Kidney epithelial cell (primary cell): ENCODE measurements around the gene STEEP1. TPM values are rescaled to one million over a fixed set of nuclear protein-coding genes. Genes with fewer than 3 reads are reported as not detected.

Experiments used
- DNase-seq: peaks from one replicate; pipeline ENCODE4 v3.0.0-alpha.2; 2010; ENCODE audit warnings: low read depth
- H3K27me3 ChIP-seq: 2 replicates; pipeline ENCODE4 v1.6.0; 2011; ENCODE audit warnings: low read length; ENCODE audit not compliant: control insufficient read depth, insufficient read depth
- H3K36me3 ChIP-seq: 2 replicates; pipeline ENCODE4 v1.5.1; 2011; ENCODE audit warnings: low read length; ENCODE audit not compliant: control insufficient read depth, insufficient read depth
- H3K4me3 ChIP-seq: 2 replicates; pipeline ENCODE4 v1.5.1; 2011; ENCODE audit warnings: low read depth, mild to moderate bottlenecking, control low read depth, low read length
- total RNA-seq: library from RNA; depleted of rRNA; stranded (reverse); fragments of >200 nt; gene quantifications from 2 replicates; pipeline ENCODE4 v1.2.3, GENCODE V29; 2015
- TF ChIP-seq, protein P1 (sequence below): IDR thresholded peaks from 2 replicates; pipeline ENCODE4 v1.5.1; 2011; ENCODE audit warnings: mild to moderate bottlenecking, moderate library complexity, low read length, control low read depth, inconsistent platforms; ENCODE audit not compliant: insufficient read depth, poor library complexity, severe bottlenecking

Gene STEEP1
- 14.5 and 27.4 TPM in 2 replicates for total RNA-seq

GRCh38 chrX:119565107-119565663 is at the start of gene STEEP1:
Gene STEEP1 (minus strand): TSS chrX:119565409. CDS start chrX:119565355, 54 bp downstream.
- DNase-seq, result peak; percentile 70
- no peaks in the 10 kb centered on the region for H3K27me3 ChIP-seq
- no peaks in the 10 kb centered on the region for H3K36me3 ChIP-seq
- peak within 1 kb of the TSS; percentile 58 for H3K4me3 ChIP-seq
- TF ChIP-seq, protein P1, sequence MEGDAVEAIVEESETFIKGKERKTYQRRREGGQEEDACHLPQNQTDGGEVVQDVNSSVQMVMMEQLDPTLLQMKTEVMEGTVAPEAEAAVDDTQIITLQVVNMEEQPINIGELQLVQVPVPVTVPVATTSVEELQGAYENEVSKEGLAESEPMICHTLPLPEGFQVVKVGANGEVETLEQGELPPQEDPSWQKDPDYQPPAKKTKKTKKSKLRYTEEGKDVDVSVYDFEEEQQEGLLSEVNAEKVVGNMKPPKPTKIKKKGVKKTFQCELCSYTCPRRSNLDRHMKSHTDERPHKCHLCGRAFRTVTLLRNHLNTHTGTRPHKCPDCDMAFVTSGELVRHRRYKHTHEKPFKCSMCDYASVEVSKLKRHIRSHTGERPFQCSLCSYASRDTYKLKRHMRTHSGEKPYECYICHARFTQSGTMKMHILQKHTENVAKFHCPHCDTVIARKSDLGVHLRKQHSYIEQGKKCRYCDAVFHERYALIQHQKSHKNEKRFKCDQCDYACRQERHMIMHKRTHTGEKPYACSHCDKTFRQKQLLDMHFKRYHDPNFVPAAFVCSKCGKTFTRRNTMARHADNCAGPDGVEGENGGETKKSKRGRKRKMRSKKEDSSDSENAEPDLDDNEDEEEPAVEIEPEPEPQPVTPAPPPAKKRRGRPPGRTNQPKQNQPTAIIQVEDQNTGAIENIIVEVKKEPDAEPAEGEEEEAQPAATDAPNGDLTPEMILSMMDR, result no peak

DNA sequence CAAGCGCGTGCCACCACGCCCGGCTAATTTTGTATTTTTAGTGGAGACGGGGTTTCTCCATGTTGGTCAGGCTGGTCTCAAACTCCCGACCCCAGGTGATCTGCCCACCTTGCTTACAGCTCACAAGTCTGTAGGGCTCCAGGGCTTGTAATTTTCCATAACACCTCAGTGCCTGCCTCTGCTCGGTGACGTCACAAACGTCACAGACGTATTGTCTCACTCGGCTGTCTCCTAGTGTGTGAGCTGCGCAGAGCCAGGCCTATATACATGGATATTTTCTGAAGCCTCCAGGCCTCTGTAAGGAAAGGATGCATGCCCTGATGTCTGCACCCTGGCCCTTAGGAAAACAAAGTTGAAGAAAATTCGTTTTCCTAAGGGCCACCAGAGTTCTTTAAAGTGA is 49.6 kb upstream of the STEEP1 start:
- no peak for DNase-seq
- Histone ChIP-seq H3K27me3 (no peaks in the 10 kb centered on the region), H3K36me3 (no peaks in the 10 kb centered on the region), H3K4me3 (no peak overlapping the region)
- TF ChIP-seq, protein P1, result no peak

DNA sequence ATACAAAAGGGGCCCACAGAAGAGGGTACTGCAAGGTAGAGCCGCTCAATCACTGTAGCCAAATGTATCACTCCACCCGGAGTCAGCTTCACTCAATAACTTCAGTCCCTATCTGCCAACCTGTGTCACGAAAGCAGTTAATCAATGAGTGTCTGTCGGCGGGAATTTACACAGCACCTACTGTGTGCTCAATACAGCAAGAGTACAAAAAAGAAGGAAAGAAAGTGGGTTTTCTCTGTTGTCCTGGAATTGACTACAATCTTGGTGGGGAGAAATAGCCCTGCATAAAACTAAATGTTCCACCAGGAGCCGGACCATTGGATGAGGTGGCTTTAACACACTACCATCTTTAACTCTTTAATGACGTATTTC is 41.8 kb upstream of the STEEP1 start:
- DNase-seq, result no peak
- Histone ChIP-seq H3K36me3 (no peaks in the 10 kb centered on the region), H3K4me3 (peak overlapping the region; percentile 94), H3K27me3 (no peaks in the 10 kb centered on the region)
- TF ChIP-seq, protein P1, result no peak

GRCh38 chrX:119606280-119607017 is 41.2 kb upstream of the STEEP1 start, which contains the start of gene NKRF:
Gene NKRF (minus strand): TSS chrX:119606424.
- no peaks in the 10 kb centered on the region for H3K27me3 ChIP-seq
- DNase-seq, result peak; percentile 61
- H3K36me3 ChIP-seq, result no peaks in the 10 kb centered on the region
- TF ChIP-seq, protein P1, result no peak
- peak within 1 kb of the TSS; percentile 94 for H3K4me3 ChIP-seq

DNA sequence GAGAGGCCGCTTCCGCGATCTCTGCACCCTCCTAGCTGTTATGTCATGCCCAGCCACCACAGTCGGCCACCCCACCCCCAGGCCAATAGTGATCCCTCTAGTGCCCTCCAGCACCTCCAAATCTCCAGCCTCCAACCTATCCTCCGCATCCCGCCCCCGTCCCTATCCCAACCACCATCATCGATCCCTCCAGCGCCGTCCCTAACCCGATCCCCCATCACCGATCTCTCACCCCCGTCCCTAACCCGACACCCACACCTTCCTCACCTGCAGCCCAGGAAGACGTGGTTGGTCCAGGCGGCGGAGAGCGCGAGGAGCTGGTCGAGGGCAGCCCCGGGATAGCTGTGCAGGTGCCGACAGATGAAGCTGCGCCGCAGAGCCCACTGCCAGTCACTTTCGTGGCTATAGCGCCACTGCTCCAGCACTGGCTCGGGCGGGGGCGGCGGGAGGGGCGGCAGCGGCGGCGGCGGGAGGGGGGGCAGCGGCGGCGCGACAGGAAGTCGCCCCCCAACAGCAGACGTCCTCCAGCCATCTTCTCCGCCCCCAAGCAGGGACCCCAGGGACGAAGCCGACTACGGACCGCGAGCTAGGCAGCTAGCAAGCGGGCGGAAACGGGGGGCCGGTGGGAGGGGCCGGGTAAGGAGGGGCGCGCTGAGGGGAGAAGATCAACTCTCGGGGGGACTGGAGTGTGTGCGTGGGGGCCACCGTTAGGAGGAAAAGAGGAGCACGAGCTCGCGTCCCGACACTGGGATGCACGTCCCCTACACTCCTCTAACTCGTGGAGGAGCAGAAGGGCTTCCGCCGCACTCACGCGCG is 40.5 kb upstream of the STEEP1 start:
- Histone ChIP-seq H3K4me3 (peak overlapping the region; percentile 94), H3K27me3 (no peaks in the 10 kb centered on the region), H3K36me3 (no peaks in the 10 kb centered on the region)
- DNase-seq, result no peak
- TF ChIP-seq, protein P1, result no peak
